Pulmonary artery endothelial cell (primary cell): ENCODE data around the gene ST6GAL1. TPM values are rescaled to one million over a fixed set of nuclear protein-coding genes. Genes with fewer than 3 reads are reported as not detected.
"Not testable (repeated sequence)": the region's sequence is repeated elsewhere in the genome, so short reads cannot be mapped to it uniquely, and the experiment has no call there.

Experiments
- DNase-seq: peaks from one replicate; pipeline ENCODE4 v3.0.0-alpha.2; 2011; ENCODE audit warnings: low read depth, low spot score
- total RNA-seq: library from RNA; depleted of rRNA; stranded (reverse); fragments of >200 nt; gene quantifications from 2 replicates; pipeline ENCODE4 v1.2.3, GENCODE V29; 2014

Gene ST6GAL1
- total RNA-seq, 1 donor from 2014 or later: 59.5 TPM

GRCh38 chr3:186940967-186941366, 10.6 kb downstream of the ST6GAL1 start:
- DNase-seq: no peak

GRCh38 chr3:186942168-186942567, 11.8 kb downstream of the ST6GAL1 start:
- no peak for DNase-seq

GRCh38 chr3:186945255-186945823, 15.0 kb downstream of the ST6GAL1 start:
- DNase-seq: no peak

GRCh38 chr3:186946756-186947375, 16.5 kb downstream of the ST6GAL1 start:
- no peak for DNase-seq

GRCh38 chr3:186949281-186949982, 19.1 kb downstream of the ST6GAL1 start:
- no peak for DNase-seq

GRCh38 chr3:186950402-186951093, 20.2 kb downstream of the ST6GAL1 start:
- DNase-seq: no peak

GRCh38 chr3:186951640-186952552, 21.6 kb downstream of the ST6GAL1 start:
- no peak for DNase-seq

GRCh38 chr3:186953011-186953487, 22.7 kb downstream of the ST6GAL1 start:
- DNase-seq: no peak

GRCh38 chr3:186953992-186954699, 23.8 kb downstream of the ST6GAL1 start:
- not testable (repeated sequence) for DNase-seq

GRCh38 chr3:186955898-186956696, 25.8 kb downstream of the ST6GAL1 start:
- no peak for DNase-seq

- DNase-seq: no peak
These were observed 28.8 kb downstream of the ST6GAL1 start for GRCh38 chr3:186959029-186959624.

GRCh38 chr3:186960347-186960746, 30.0 kb downstream of the ST6GAL1 start:
- no peak for DNase-seq

GRCh38 chr3:186962445-186962844, 32.1 kb downstream of the ST6GAL1 start:
- no peak for DNase-seq

- no peak for DNase-seq
These were observed 33.3 kb downstream of the ST6GAL1 start for GRCh38 chr3:186963636-186964035.

GRCh38 chr3:186964071-186964470, 33.7 kb downstream of the ST6GAL1 start:
- DNase-seq: no peak

GRCh38 chr3:186964616-186965015, 34.3 kb downstream of the ST6GAL1 start:
- DNase-seq: no peak

- DNase-seq: no peak
These were observed 35.0 kb downstream of the ST6GAL1 start for GRCh38 chr3:186965141-186965879.

- no peak for DNase-seq
These were observed 36.1 kb downstream of the ST6GAL1 start for GRCh38 chr3:186966406-186966805.
